Measurements from ENCODE around the gene PCED1A.

GRCh38 chr20:2847802-2848201, 7.3 kb upstream of the PCED1A start:
- TF ChIP-seq, protein P1, sequence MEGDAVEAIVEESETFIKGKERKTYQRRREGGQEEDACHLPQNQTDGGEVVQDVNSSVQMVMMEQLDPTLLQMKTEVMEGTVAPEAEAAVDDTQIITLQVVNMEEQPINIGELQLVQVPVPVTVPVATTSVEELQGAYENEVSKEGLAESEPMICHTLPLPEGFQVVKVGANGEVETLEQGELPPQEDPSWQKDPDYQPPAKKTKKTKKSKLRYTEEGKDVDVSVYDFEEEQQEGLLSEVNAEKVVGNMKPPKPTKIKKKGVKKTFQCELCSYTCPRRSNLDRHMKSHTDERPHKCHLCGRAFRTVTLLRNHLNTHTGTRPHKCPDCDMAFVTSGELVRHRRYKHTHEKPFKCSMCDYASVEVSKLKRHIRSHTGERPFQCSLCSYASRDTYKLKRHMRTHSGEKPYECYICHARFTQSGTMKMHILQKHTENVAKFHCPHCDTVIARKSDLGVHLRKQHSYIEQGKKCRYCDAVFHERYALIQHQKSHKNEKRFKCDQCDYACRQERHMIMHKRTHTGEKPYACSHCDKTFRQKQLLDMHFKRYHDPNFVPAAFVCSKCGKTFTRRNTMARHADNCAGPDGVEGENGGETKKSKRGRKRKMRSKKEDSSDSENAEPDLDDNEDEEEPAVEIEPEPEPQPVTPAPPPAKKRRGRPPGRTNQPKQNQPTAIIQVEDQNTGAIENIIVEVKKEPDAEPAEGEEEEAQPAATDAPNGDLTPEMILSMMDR (IDR thresholded peaks at IDR 0.05), result no peak
- no peak for TF ChIP-seq EZH2 (IDR thresholded peaks at IDR 0.05; ENCODE audit: borderline replicate concordance, insufficient read depth, low read depth, low read length, poor library complexity, severe bottlenecking)

Measured in B cell (primary cell).